GM23338 (cell line): Measurements from ENCODE around the gene ATG2B. TPM values are rescaled to one million over a fixed set of nuclear protein-coding genes. Genes with fewer than 3 reads are reported as not detected.
"Not testable (repeated sequence)": the region's sequence is repeated elsewhere in the genome, so short reads cannot be mapped to it uniquely, and the experiment has no call there.

Experiments
- ATAC-seq: fragments of 200-7000 bp; cut with Tn5 transposase; 3 replicates; pipeline ENCODE4 v1.9.1; 2020
- DNase-seq: peaks from one replicate; pipeline ENCODE4 v3.0.0-alpha.2; 2015; ENCODE audit warnings: low spot score
- H2AFZ ChIP-seq: fragments of 200-600 bp; sonication (generic); 2 replicates; pipeline ENCODE4 v1.8.0; 2016; ENCODE audit warnings: antibody characterized with exemption, mild to moderate bottlenecking, moderate library complexity
- H3F3A ChIP-seq: fragments of 200-600 bp; sonication (generic); replicated peaks from 2 replicates; pipeline ENCODE4 v1.8.0; 2017; ENCODE audit warnings: antibody characterized with exemption, mixed run types, low read depth
- H3K27ac ChIP-seq: fragments of 200-600 bp; sonication (generic); 2 replicates; pipeline ENCODE4 v1.6.1; 2016; ENCODE audit warnings: low read depth
- H3K27me3 ChIP-seq: fragments of 200-600 bp; sonication (generic); 2 replicates; pipeline ENCODE4 v1.8.0; 2016; ENCODE audit warnings: mild to moderate bottlenecking, mixed run types, moderate library complexity; ENCODE audit not compliant: insufficient read depth
- H3K36me3 ChIP-seq: fragments of 200-600 bp; sonication (generic); 2 replicates; pipeline ENCODE4 v1.8.0; 2016; ENCODE audit warnings: mild to moderate bottlenecking; ENCODE audit not compliant: insufficient read depth
- H3K4me1 ChIP-seq: fragments of 200-600 bp; sonication (generic); 2 replicates; pipeline ENCODE4 v1.8.0; 2016; ENCODE audit warnings: mild to moderate bottlenecking, moderate library complexity; ENCODE audit not compliant: insufficient read depth
- H3K4me2 ChIP-seq: fragments of 200-600 bp; sonication (generic); 2 replicates; pipeline ENCODE4 v1.7.1; 2017; ENCODE audit warnings: mixed run types
- H3K4me3 ChIP-seq: fragments of 200-600 bp; sonication (generic); 2 replicates; pipeline ENCODE4 v1.6.1; 2016; ENCODE audit warnings: mixed run types
- H3K79me2 ChIP-seq: fragments of 200-600 bp; sonication (generic); replicated peaks from 2 replicates; pipeline ENCODE4 v1.8.0; 2017; ENCODE audit warnings: mild to moderate bottlenecking; ENCODE audit not compliant: insufficient read depth
- H3K9me2 ChIP-seq: fragments of 200-600 bp; sonication (generic); 2 replicates; pipeline ENCODE4 v1.8.0; 2017; ENCODE audit not compliant: insufficient read depth
- H4K20me1 ChIP-seq: fragments of 200-600 bp; sonication (generic); replicated peaks from 2 replicates; pipeline ENCODE4 v1.8.0; 2017; ENCODE audit warnings: mild to moderate bottlenecking; ENCODE audit not compliant: insufficient read depth
- H3K27ac Mint-ChIP-seq: 2 replicates; pipeline ENCODE4 v1.8.0; 2020; ENCODE audit warnings: inconsistent platforms, mild to moderate bottlenecking, moderate library complexity, mixed read lengths
- H3K27me3 Mint-ChIP-seq: 3 replicates; pipeline ENCODE4 v1.8.0; 2022; ENCODE audit warnings: low read depth, mild to moderate bottlenecking, moderate library complexity, mixed read lengths, inconsistent platforms; ENCODE audit not compliant: insufficient read depth, poor library complexity
- H3K36me3 Mint-ChIP-seq: 3 replicates; pipeline ENCODE4 v1.8.0; 2021; ENCODE audit warnings: low read depth, mild to moderate bottlenecking, inconsistent platforms, moderate library complexity, mixed read lengths
- H3K4me1 Mint-ChIP-seq: 3 replicates; pipeline ENCODE4 v1.8.0; 2020; ENCODE audit warnings: mild to moderate bottlenecking, inconsistent platforms, mixed read lengths
- H3K4me3 Mint-ChIP-seq: 3 replicates; pipeline ENCODE4 v1.8.0; 2021; ENCODE audit warnings: moderate library complexity, mild to moderate bottlenecking, inconsistent platforms, mixed read lengths
- H3K9me3 Mint-ChIP-seq: 3 replicates; pipeline ENCODE4 v1.8.0; 2020; ENCODE audit warnings: moderate library complexity, mild to moderate bottlenecking, inconsistent platforms, mixed read lengths
- CREB1 ChIP-seq: fragments of 250-450 bp; sonication (Bioruptor Pico); IDR thresholded peaks from 2 replicates; pipeline ENCODE4 v1.5.0; 2020; ENCODE audit warnings: low read depth, mild to moderate bottlenecking, moderate library complexity
- EZH2phosphoT487 ChIP-seq: fragments of 200-600 bp; sonication (generic); IDR thresholded peaks from one replicate; pipeline ENCODE4 v1.8.1; 2018; ENCODE audit warnings: antibody characterized with exemption; ENCODE audit not compliant: unreplicated experiment
- JUNB ChIP-seq: IDR thresholded peaks from one replicate; pipeline ENCODE4 v1.6.1; 2016; ENCODE audit warnings: antibody characterized with exemption; ENCODE audit not compliant: unreplicated experiment
- NANOG ChIP-seq: IDR thresholded peaks from 2 replicates; pipeline ENCODE4 v1.6.1; 2016; ENCODE audit warnings: antibody characterized with exemption, borderline replicate concordance
- STAT1 ChIP-seq: IDR thresholded peaks from one replicate; pipeline ENCODE4 v1.6.1; 2016; ENCODE audit warnings: antibody characterized with exemption; ENCODE audit not compliant: unreplicated experiment
- ZNF331 ChIP-seq: fragments of 250-450 bp; sonication (Bioruptor Pico); IDR thresholded peaks from 2 replicates; pipeline ENCODE4 v1.5.0; 2020; ENCODE audit warnings: low read depth, mild to moderate bottlenecking, moderate library complexity
- polyA plus RNA-seq: library from polyadenylated mRNA; unstranded; fragments of >200 nt; fragmentation: Nextera tagmentation; extraction: Ambion mirVana; gene quantifications from 2 replicates; pipeline ENCODE4 v1.2.1, GENCODE V29; 2016
- total RNA-seq: library from RNA; depleted of rRNA; stranded (reverse); fragments of >200 nt; shearing (Covaris generic); gene quantifications from 2 replicates; pipeline ENCODE4 v1.2.3, GENCODE V29; 2014
- TF ChIP-seq, protein P1 (sequence below): IDR thresholded peaks from 2 replicates; pipeline ENCODE4 v1.6.1; 2016; ENCODE audit warnings: antibody characterized with exemption
- TF ChIP-seq, protein P2 (sequence below), 2 experiments: fragments of 200-600 bp in 1 of 2; sonication (generic) in 1 of 2; conservative IDR thresholded peaks; 2 replicates each; pipeline versions ENCODE4 v1.5.1 to v1.6.1; 2016 to 2017; ENCODE audit warnings: antibody characterized with exemption in 2 of 2, low read depth in 2 of 2, mild to moderate bottlenecking in 2 of 2, moderate library complexity in 1 of 2
- TF ChIP-seq, protein P3 (sequence below): IDR thresholded peaks from one replicate; pipeline ENCODE4 v1.6.1; 2018; ENCODE audit warnings: antibody characterized with exemption; ENCODE audit not compliant: unreplicated experiment

ATG2B gene
- total and polyA plus RNA-seq, 2 experiments from 2014 or later, result 3.8 to 15.4 TPM

DNA sequence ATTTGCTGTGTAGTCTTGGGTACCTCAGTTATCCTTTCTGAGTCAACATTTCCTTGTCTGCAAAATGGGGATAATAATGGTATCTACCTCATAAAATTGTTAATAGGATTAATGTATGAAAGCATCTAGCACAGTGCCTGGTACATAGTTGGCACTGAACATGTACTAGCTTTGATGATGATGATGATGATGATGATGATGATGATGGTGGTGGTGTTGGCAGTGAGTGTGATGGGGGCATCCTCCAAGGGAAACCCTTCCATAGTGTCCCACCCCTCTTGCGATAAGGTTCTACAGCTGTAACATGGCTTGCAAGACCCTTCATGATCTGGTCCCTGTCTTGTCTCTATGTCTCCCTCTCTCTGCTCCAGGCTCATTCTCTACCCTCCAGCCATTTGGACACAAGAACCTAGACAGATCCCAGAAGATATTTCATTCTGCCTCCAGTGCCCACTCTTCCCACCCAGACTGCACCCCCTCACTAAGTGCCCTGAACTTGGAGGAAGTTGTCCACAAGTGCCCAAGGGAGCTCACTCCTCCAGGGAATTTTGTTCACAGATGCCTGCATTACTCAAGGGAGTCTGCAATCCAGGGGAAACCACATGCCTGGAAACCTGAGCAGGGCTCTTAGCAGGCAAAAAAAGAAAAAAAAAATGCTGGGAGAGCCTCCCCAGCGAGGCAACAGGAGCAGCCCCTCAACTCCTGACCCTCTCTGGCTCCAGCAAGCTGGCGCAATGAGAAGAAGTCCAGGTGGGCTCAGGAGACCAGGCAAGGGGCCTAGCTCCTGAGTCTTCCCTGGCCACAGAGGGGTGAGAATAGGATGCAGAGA is 117.2 kb downstream of the ATG2B start (continued):
- TF ChIP-seq STAT1, result no peak
- TF ChIP-seq CREB1 (CRISPR knock-in tag), result no peak
- no peak for TF ChIP-seq JUNB
- TF ChIP-seq EZH2phosphoT487, result no peak

DNA sequence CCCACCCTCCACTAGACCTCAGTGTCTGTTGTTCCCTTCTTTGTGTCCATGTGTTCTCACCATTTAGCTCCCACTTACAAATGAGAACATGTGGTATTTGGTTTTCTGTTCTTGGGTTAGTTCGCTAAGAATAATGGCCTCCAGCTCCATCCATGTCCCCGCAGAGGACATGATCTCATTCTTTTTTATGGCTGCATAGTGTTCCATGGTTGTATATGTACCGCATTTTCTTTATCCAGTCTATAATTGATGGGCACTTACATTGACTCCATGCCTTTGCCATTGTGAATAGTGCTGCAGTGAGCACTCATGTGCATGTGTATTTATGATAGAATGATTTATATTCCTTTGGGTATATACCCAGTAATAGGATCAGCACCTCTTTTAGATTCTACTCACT is 118.1 kb downstream of the ATG2B start:
- not testable (repeated sequence) for H3K4me3 Mint-ChIP-seq, H3K27ac ChIP-seq, H4K20me1 ChIP-seq, H3K4me2 ChIP-seq, H3K79me2 ChIP-seq, H3K4me1 ChIP-seq, H2AFZ ChIP-seq, H3K4me3 ChIP-seq, H3K9me2 ChIP-seq, DNase-seq, H3F3A ChIP-seq, H3K27me3 ChIP-seq, H3K36me3 ChIP-seq, ATAC-seq, H3K4me1 Mint-ChIP-seq, H3K27ac Mint-ChIP-seq, H3K36me3 Mint-ChIP-seq
- H3K27me3 Mint-ChIP-seq, result peaks cover 11% of the 10 kb centered on the region
- peaks cover 31% of the 10 kb centered on the region for H3K9me3 Mint-ChIP-seq

DNA sequence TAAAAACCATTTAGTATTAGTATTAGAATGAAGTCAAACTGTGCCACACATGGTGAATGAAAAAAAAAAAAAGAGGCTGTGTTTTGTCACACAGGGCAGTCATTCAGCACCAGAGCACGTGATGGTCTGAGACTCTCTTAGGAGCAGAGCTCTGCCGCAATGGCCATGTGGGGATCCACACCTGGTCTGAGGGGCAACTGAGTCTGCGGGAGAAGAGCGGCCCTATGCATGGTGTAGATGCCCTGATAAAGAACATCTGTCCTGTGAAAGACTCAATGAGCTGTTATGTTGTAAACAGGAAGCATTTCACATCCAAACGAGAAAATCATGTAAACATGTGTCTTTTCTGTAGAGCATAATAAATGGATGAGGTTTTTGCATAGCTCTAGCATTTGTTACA is 119.4 kb downstream of the ATG2B start:
- Histone ChIP-seq H2AFZ (no peak overlapping the region), H4K20me1 (no peaks in the 10 kb centered on the region), H3K4me2 (no peak overlapping the region), H3K79me2 (no peaks in the 10 kb centered on the region), H3K4me3 (no peak overlapping the region), H3K9me2 (peaks cover 9% of the 10 kb centered on the region; the same call in 1 of the 2 replicates), H3K36me3 (no peaks in the 10 kb centered on the region), H3F3A (no peaks in the 10 kb centered on the region), H3K4me1 (no peaks in the 10 kb centered on the region), H3K27me3 (peaks cover 7% of the 10 kb centered on the region), H3K27ac (no peak overlapping the region)
- no peak for ATAC-seq
- no peaks in the 10 kb centered on the region; the same call in 2 of the 3 replicates for H3K4me1 Mint-ChIP-seq
- H3K27me3 Mint-ChIP-seq, result peaks cover 12% of the 10 kb centered on the region
- no peak for DNase-seq
- no peaks in the 10 kb centered on the region; the same call in 1 of the 3 replicates for H3K36me3 Mint-ChIP-seq
- no peak overlapping the region for H3K27ac Mint-ChIP-seq
- no peak overlapping the region for H3K4me3 Mint-ChIP-seq
- peaks cover 31% of the 10 kb centered on the region for H3K9me3 Mint-ChIP-seq
- TF ChIP-seq, protein P1, sequence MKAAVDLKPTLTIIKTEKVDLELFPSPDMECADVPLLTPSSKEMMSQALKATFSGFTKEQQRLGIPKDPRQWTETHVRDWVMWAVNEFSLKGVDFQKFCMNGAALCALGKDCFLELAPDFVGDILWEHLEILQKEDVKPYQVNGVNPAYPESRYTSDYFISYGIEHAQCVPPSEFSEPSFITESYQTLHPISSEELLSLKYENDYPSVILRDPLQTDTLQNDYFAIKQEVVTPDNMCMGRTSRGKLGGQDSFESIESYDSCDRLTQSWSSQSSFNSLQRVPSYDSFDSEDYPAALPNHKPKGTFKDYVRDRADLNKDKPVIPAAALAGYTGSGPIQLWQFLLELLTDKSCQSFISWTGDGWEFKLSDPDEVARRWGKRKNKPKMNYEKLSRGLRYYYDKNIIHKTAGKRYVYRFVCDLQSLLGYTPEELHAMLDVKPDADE, result no peak
- no peak for TF ChIP-seq STAT1
- TF ChIP-seq ZNF331 (CRISPR knock-in tag), result no peak
- TF ChIP-seq NANOG, result no peak
- TF ChIP-seq, protein P2, sequence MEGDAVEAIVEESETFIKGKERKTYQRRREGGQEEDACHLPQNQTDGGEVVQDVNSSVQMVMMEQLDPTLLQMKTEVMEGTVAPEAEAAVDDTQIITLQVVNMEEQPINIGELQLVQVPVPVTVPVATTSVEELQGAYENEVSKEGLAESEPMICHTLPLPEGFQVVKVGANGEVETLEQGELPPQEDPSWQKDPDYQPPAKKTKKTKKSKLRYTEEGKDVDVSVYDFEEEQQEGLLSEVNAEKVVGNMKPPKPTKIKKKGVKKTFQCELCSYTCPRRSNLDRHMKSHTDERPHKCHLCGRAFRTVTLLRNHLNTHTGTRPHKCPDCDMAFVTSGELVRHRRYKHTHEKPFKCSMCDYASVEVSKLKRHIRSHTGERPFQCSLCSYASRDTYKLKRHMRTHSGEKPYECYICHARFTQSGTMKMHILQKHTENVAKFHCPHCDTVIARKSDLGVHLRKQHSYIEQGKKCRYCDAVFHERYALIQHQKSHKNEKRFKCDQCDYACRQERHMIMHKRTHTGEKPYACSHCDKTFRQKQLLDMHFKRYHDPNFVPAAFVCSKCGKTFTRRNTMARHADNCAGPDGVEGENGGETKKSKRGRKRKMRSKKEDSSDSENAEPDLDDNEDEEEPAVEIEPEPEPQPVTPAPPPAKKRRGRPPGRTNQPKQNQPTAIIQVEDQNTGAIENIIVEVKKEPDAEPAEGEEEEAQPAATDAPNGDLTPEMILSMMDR (conservative IDR thresholded peaks at IDR 0.05; ENCODE audit: low read depth in 2 of 2), result no peak
- TF ChIP-seq, protein P3, sequence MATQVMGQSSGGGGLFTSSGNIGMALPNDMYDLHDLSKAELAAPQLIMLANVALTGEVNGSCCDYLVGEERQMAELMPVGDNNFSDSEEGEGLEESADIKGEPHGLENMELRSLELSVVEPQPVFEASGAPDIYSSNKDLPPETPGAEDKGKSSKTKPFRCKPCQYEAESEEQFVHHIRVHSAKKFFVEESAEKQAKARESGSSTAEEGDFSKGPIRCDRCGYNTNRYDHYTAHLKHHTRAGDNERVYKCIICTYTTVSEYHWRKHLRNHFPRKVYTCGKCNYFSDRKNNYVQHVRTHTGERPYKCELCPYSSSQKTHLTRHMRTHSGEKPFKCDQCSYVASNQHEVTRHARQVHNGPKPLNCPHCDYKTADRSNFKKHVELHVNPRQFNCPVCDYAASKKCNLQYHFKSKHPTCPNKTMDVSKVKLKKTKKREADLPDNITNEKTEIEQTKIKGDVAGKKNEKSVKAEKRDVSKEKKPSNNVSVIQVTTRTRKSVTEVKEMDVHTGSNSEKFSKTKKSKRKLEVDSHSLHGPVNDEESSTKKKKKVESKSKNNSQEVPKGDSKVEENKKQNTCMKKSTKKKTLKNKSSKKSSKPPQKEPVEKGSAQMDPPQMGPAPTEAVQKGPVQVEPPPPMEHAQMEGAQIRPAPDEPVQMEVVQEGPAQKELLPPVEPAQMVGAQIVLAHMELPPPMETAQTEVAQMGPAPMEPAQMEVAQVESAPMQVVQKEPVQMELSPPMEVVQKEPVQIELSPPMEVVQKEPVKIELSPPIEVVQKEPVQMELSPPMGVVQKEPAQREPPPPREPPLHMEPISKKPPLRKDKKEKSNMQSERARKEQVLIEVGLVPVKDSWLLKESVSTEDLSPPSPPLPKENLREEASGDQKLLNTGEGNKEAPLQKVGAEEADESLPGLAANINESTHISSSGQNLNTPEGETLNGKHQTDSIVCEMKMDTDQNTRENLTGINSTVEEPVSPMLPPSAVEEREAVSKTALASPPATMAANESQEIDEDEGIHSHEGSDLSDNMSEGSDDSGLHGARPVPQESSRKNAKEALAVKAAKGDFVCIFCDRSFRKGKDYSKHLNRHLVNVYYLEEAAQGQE, result no peak
- TF ChIP-seq CREB1 (CRISPR knock-in tag), result no peak
